Activated CD4-positive, alpha-beta T cell treated with anti-CD3 and anti-CD28 coated beads, Interleukin-2, amount 50 U/mL, for 1 hour (primary cell): ENCODE results near the gene CHRDL2.
"Not testable (repeated sequence)": the region's sequence is repeated elsewhere in the genome, so short reads cannot be mapped to it uniquely, and the experiment has no call there.

Source experiments
- DNase-seq: peaks from one replicate; pipeline ENCODE4 v3.0.0-alpha.2; 2020

Gene CHRDL2

DNA sequence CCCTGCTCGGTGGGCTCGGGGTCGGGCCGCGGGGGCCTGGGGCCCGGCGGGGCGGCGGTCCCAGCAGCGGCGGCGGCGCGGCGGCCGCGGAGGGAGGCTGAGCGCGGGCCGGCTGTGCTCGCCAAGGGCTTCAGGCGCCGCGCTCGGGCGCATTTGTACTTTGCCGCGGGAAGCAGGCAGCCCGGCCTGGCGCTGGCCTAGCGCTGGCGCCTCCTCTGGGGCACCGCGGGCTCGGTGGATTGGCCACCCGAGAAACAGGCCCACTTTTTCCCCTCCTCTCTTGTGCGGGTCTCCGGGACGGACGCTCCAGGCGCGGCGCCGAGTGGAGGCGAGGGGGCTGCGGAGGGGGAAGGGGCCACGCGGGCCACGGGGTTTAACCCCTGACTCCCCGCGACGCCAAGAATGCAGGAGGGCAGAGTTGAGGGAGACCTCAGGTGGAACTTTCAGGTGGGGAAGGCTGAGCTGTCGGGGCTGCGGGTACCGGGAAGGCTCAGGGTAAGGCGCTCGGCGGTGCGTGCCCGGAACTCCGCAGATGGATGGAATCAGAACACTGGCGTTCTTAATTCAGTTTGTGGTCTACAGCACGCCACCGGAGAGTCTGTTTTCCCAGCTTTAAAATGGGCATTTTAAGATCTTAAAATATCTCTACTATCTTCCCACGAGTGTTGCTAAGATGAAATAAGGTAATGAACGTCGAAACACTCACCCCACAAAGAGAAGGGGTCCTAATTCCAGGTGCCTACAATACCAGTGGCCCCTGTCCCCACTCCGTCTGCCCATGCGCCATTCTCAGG lies at the start of gene CHRDL2:
CHRDL2 (minus strand) TSS at position 126 of the 794 bp plus-strand sequence. CDS start 538 bp downstream, outside the sequence.
- no peak for DNase-seq

- no peak for DNase-seq
These were observed 49.2 kb upstream of the CHRDL2 start for GRCh38 chr11:74780248-74781005.

DNA sequence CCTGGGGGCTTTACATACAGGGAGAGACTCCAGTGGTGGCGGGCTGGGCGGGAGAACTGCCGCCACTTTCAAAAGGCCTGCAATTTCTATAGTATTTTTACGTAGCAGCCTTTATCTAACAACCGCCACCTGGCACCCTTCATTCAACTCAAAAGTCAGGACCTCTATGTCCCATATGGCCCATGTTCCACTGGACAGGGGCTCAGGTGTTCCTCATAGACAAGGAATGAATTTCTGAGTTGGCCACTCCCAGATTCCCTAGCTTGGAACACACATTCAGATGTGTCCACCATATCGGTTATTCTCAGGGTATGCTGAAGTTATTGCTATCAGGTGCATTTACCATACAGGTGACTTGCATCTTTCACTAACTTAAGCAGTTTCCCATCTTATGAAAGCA lies 47.4 kb upstream of the CHRDL2 start:
- DNase-seq, result no peak

- no peak for DNase-seq
These were observed 46.7 kb upstream of the CHRDL2 start for GRCh38 chr11:74777877-74778276.

DNA sequence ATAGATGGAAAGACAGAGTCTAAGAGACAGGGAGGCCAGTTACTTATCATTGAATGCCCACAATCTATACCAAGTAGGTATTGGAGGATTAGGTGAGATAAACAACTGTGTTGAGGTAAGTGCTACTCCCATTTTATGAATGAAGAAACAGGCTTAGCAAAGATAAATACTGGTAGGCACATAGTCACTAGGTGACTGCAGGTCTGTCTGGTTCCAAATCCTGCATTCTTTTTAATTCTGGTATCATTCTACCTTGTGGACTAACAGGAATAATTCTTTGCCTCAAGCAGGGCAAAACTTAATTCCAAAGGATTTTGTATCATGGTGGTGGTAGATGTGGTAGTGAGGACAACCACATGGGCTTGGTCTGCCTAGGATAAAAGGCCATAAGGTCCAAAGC lies 45.8 kb upstream of the CHRDL2 start:
- DNase-seq, result no peak

DNA sequence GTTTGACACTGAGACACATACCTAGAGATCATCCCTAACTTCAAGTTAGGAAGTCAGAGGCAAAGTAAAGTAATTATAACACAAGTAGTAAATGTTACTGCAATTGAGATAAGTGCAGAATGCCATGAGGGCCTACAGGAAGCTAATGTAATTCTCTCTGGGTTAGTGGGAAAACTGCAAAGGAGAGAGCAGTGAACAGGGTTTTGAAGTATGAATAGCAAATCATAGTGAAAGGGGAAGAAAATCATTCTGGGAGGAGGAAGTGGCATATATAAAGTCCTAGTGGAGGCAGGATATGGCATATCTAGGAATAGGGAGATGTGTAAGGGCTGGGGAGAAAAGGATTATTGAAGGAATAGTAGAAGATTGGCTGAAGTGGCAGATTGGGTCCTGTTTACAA lies 45.3 kb upstream of the CHRDL2 start:
- no peak for DNase-seq

GRCh38 chr11:74775762-74776161 lies 44.5 kb upstream of the CHRDL2 start:
- no peak for DNase-seq

GRCh38 chr11:74773476-74773875 lies 42.2 kb upstream of the CHRDL2 start:
- DNase-seq, result no peak

- DNase-seq, result no peak
These were observed 39.9 kb upstream of the CHRDL2 start for GRCh38 chr11:74771139-74771538.

DNA sequence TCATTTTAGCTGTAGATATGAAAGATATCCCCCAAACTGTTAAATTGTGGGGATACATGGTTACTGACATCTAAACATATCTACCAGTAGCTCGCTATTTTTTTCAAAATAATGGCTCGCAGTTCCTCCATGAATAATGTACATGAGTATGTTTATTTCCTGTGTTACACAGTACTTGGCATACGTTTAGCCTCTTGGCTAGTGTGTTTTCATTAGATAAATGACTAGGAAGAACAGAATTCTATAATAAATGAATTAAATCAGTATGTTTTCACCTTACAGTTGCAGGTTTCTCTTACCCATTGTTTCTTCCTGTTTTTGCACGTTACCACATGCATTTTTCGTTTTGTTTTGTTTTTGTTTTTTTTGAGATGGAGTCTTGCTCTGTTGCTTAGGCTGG lies 39.2 kb upstream of the CHRDL2 start:
- DNase-seq, result no peak

GRCh38 chr11:74769055-74769707 lies 38.0 kb upstream of the CHRDL2 start:
- no peak for DNase-seq

GRCh38 chr11:74768172-74768651 lies 37.0 kb upstream of the CHRDL2 start:
- DNase-seq, result not testable (repeated sequence)

DNA sequence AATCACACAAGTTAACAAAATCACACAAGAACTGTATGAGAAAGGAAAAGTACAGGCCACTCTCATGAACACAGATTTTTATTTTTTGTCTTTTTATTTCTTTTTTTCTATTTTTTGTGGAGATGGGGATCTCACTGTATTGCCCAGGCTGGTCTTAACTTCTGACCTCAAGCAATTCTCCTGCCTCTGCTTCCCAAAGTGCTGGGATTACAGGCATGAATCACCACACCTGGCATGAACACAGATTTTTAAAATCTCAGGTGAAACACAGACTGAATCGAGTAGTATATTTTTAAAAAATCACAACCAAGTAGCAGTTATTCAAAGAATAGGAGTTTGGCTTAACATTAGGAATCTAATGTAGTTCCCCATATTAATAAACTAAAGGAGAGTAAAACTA lies 35.7 kb upstream of the CHRDL2 start:
- no peak for DNase-seq

DNA sequence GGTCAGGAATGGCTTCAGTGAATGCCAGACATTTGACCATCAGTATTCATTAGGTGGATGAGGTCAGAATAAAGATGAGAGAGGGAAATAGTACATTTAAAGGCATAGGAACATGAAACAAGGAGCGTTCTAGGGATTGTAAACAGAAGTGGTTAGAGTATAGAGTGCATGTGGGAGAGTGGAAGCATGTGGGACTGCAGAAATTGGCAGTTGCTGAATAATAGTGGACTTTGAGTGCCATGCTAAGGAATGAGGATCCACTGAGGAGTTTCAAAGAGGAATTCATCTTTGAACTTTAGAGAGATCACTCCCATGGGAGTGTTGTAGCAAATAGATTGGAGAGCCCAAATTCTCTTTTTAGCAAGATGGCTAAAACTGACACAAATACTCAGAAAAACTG lies 25.3 kb upstream of the CHRDL2 start:
- no peak for DNase-seq

GRCh38 chr11:74755395-74755995 lies 24.3 kb upstream of the CHRDL2 start:
- DNase-seq, result no peak

GRCh38 chr11:74754507-74755252 lies 23.5 kb upstream of the CHRDL2 start:
- DNase-seq, result no peak

- no peak for DNase-seq
These were observed 20.1 kb upstream of the CHRDL2 start for GRCh38 chr11:74751303-74751702.

GRCh38 chr11:74750598-74750997 lies 19.4 kb upstream of the CHRDL2 start:
- DNase-seq, result not testable (repeated sequence)

- DNase-seq, result no peak
These were observed 18.7 kb upstream of the CHRDL2 start for GRCh38 chr11:74749965-74750296.

DNA sequence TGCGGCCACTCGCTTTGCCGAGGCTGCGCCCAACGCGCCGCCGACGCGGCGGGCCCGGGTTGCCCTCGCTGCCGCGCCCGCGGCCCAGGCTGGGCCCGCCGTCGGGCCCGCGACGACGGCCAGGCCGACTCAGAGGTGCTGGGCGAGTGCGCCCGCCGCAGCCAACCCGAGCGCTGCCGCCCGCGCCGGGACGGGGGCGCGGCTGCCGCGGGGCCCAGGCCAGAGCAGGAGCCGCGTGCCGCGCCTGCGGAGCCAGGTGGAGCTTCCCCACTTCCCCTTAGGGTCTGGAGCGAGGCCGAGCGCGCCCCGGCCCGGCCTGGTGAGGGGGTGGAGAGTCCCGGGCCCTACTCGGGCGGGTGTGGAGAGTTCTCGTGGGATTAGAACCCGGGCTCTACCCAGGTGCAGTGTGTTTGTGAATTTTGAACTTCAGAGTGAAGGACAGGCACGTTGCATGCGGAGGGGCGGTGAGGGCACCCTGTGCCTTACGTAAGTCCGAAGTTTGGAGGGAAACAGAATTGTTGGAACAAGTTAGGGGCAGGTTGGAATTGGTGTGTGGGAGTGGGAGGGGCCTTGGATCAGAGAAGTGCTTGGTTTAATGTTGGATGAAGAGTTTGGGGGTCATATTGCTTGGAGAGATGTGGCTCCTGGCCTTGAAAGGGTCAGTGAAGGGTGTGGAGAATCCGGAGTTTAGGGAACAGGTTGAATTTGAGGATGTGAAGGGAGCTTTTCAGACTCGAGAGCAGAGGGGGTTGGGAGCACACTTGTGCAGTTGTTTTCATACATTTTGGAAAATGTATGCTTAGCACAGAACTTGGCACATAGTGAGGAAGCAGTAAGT lies 18.1 kb upstream of the CHRDL2 start:
- DNase-seq, result peak; percentile 26
